ENCODE results near the gene ZNF148.

- TF ChIP-seq CTCF (IDR thresholded peaks at IDR 0.05 in 4 of 5, conservative IDR thresholded peaks at IDR 0.05 in 1 of 5) (no peak), POLR2A (IDR thresholded peaks at IDR 0.05) (no peak)
Observed at GRCh38 chr3:125271127-125271526, 104.0 kb downstream of the ZNF148 start.
